Gastroesophageal sphincter (tissue), 4 donors: ENCODE data around the gene RPTOR. TPM values are rescaled to one million over a fixed set of nuclear protein-coding genes. Genes with fewer than 3 reads are reported as not detected.

Experiments
- ATAC-seq: fragments of 150-250 bp; one replicate; pipeline ENCODE4 v1.9.1; 2016; ENCODE audit warnings: mild to moderate bottlenecking, moderate library complexity
- H3K27ac ChIP-seq, 4 donors: fragments of 200-600 bp; sonication (generic) in 3 of 4; 1 replicate in 3 of 4; 2 replicates in 1 of 4; pipeline ENCODE4 v1.5.1; 2016 to 2019
- H3K27me3 ChIP-seq: fragments of 200-600 bp; sonication (generic); one replicate; pipeline ENCODE4 v1.5.1; 2019
- H3K36me3 ChIP-seq, 2 donors: fragments of 200-600 bp; sonication (generic); one replicate each; pipeline ENCODE4 v1.5.1; 2019; ENCODE audit warnings: control low read depth in 1 of 2
- H3K4me1 ChIP-seq, 3 donors: fragments of 200-600 bp; sonication (generic); 1 replicate in 2 of 3; 2 replicates in 1 of 3; pipeline ENCODE4 v1.5.1; 2016 to 2019; ENCODE audit warnings: control low read depth in 2 of 3
- H3K4me3 ChIP-seq, 2 donors: fragments of 200-600 bp; sonication (generic); one replicate each; pipeline ENCODE4 v1.5.1; 2019; ENCODE audit warnings: mild to moderate bottlenecking in 1 of 2, moderate library complexity in 1 of 2
- H3K9me3 ChIP-seq, 3 donors: fragments of 200-600 bp; sonication (generic); one replicate each; pipeline ENCODE4 v1.5.1; 2017 to 2019; ENCODE audit warnings: control low read depth in 2 of 3
- EP300 ChIP-seq: sonication (generic); formaldehyde crosslinking; IDR thresholded peaks from one replicate; pipeline ENCODE4 v1.6.1; 2017; ENCODE audit warnings: antibody characterized with exemption, mild to moderate bottlenecking
- POLR2A ChIP-seq, 2 donors: fragments of 450-650 bp; IDR thresholded peaks; one replicate each; pipeline ENCODE4 v1.6.1; 2017; ENCODE audit warnings: antibody characterized with exemption in 2 of 2, mild to moderate bottlenecking in 2 of 2, moderate library complexity in 1 of 2
- POLR2AphosphoS5 ChIP-seq: sonication (generic); formaldehyde crosslinking; IDR thresholded peaks from one replicate; pipeline ENCODE4 v1.6.1; 2017; ENCODE audit warnings: antibody characterized with exemption
- WGBS, 2 donors: methylation state at CpG; one replicate each; pipeline ENCODE4 v1.1.5; 2018; ENCODE audit warnings: low coverage in 1 of 2; 5-methylcytosine and 5-hydroxymethylcytosine counted together
- total RNA-seq, 4 donors: library from RNA; depleted of rRNA; stranded (reverse); fragments of >200 nt; gene quantifications; one replicate each; pipeline ENCODE4 v1.1.0, GENCODE V29; 2016
- TF ChIP-seq, protein P1 (sequence below), 4 experiments: fragments of 200-600 bp in 2 of 4; fragments of 450-650 bp in 2 of 4; sonication (generic) in 1 of 4; IDR thresholded peaks; one replicate each; pipeline ENCODE4 v1.5.1; 2017 to 2019; ENCODE audit warnings: antibody characterized with exemption in 4 of 4, mild to moderate bottlenecking in 2 of 4, moderate library complexity in 2 of 4

Gene RPTOR
- total RNA-seq, 4 donors from 2014 or later: 25.7 to 56.8 (median 39.7) TPM

- peaks cover 0 to 53% of the 10 kb centered on the region in 2 donors for H3K36me3 ChIP-seq
- no peak for ATAC-seq
- WGBS, 2 donors: 89 to 90% methylated on average over 10 to 13 of the region's 20 CpGs
Observed at GRCh38 chr17:80822700-80823410, 278.2 kb downstream of the RPTOR start.

DNA sequence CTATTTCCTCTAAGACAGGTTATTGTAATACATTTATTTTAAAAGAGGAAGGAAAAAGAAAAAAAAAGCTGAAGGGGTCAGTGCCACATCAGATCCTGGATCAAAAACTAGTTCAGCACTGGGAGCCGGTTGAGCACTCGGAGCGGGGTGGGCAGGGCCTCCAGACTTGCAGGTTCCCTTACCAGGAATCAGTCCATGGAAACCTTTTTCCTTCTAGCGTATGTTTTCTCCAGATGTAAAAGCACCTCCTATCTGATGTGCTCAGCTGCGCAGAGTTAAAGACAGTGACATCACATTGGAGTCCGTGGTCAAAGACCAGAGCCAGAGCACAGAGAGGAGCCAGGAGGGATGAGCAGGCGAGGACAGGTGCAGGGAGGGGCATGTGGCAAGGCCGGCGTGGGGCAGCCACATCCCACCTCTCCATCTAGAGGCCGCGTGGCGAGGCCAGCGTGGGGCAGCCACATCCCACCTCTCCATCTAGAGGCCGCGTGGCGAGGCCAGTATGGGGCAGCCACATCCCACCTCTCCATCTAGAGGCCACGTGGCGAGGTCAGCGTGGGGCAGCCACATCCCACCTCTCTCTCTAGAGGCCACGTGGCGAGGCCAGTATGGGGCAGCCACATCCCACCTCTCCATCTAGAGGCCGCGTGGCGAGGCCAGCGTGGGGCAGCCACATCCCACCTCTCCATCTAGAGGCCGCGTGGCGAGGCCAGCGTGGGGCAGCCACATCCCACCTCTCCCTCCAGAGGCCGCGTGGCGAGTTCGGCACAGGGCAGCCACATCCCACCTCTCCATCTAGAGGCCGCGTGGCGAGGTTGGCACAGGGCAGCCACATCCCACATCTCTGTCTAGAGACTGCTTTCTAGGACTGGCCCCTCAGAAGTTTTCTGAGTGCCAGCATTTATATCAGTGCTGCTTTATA lies 280.2 kb downstream of the RPTOR start:
- no peaks in the 10 kb centered on the region for H3K9me3 ChIP-seq
- peaks cover 0 to 58% of the 10 kb centered on the region in 2 donors for H3K36me3 ChIP-seq
- H3K27me3 ChIP-seq: no peaks in the 10 kb centered on the region
- H3K27ac ChIP-seq: no peak overlapping the region
- TF ChIP-seq POLR2AphosphoS5: no peak
- TF ChIP-seq POLR2A (IDR thresholded peaks at IDR 0.05): no peak
- TF ChIP-seq EP300: no peak
- TF ChIP-seq, protein P1, sequence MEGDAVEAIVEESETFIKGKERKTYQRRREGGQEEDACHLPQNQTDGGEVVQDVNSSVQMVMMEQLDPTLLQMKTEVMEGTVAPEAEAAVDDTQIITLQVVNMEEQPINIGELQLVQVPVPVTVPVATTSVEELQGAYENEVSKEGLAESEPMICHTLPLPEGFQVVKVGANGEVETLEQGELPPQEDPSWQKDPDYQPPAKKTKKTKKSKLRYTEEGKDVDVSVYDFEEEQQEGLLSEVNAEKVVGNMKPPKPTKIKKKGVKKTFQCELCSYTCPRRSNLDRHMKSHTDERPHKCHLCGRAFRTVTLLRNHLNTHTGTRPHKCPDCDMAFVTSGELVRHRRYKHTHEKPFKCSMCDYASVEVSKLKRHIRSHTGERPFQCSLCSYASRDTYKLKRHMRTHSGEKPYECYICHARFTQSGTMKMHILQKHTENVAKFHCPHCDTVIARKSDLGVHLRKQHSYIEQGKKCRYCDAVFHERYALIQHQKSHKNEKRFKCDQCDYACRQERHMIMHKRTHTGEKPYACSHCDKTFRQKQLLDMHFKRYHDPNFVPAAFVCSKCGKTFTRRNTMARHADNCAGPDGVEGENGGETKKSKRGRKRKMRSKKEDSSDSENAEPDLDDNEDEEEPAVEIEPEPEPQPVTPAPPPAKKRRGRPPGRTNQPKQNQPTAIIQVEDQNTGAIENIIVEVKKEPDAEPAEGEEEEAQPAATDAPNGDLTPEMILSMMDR (IDR thresholded peaks at IDR 0.05): no peak
- peaks cover 0 to 7% (median 3%) of the 10 kb centered on the region in 3 donors for H3K4me1 ChIP-seq
- WGBS, 2 donors: 71 to 88% methylated on average over 1 to 21 of the region's 36 CpGs
- ATAC-seq: no peak
- H3K4me3 ChIP-seq: no peak overlapping the region

More at GRCh38 chr17:80822700-80823410, 278.2 kb downstream of the RPTOR start:
- Histone ChIP-seq H3K27ac (no peak overlapping the region), H3K9me3 (no peaks in the 10 kb centered on the region), H3K4me3 (no peak overlapping the region), H3K4me1 (peaks cover 0 to 7% (median 3%) of the 10 kb centered on the region in 3 donors), H3K27me3 (no peaks in the 10 kb centered on the region)
- no peak for TF ChIP-seq POLR2A (IDR thresholded peaks at IDR 0.05)
- no peak for TF ChIP-seq EP300
- TF ChIP-seq POLR2AphosphoS5: no peak
- TF ChIP-seq, protein P1 (IDR thresholded peaks at IDR 0.05): no peak

DNA sequence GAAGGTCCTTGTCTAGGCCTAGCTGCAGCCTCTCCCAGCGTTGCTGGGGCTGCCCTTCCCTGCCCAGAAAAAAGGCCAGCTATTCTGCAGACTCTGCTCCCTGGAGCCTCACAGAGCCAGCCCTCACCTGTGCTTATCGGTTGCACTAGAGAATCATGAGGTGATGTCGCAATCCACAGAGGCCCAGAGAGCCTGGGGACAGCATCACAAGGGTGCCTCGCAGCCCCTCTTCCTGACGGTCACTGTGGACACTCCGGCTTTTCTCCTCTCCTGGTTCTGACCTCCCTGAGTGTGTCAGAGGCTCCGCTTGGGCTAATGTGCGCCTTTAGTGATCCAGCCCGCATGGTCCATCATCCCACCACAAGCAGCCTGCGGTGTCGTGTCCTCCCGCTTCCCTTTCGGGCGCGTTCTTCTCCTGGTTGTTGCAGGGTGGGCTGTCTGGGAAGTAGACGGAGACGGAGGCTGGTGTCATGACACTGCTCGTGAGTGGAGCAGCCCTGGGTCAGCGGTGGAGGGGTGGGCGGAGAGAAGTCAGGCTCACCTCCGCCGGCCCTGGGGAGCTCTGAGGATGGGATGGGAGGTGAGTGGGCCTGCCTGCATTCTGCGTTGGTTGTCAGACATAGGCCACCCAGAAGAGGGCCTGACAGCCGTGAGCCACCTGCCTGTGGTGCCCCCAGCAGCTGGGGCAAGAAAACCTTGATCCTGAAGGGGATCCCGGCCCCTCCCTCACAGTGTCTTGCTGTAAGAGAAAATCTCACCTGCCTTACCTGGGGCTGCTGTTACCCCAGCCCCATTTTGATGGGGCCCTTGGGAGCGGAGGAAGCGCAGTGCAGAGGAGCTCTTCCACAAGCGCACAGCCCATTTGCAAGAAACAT lies 281.1 kb downstream of the RPTOR start:
- peaks cover 0 to 7% (median 3%) of the 10 kb centered on the region in 3 donors for H3K4me1 ChIP-seq
- H3K36me3 ChIP-seq: peaks cover 0 to 58% of the 10 kb centered on the region in 2 donors
- H3K27me3 ChIP-seq: no peaks in the 10 kb centered on the region
- TF ChIP-seq POLR2AphosphoS5: no peak
- no peak for TF ChIP-seq POLR2A (IDR thresholded peaks at IDR 0.05)
- TF ChIP-seq EP300: no peak
- TF ChIP-seq, protein P1 (IDR thresholded peaks at IDR 0.05): no peak
- ATAC-seq: no peak
- H3K27ac ChIP-seq: no peak overlapping the region
- WGBS, 2 donors: 80% methylated on average over 3 of the region's 28 CpGs; no CpG with 5 or more reads in 1 of the 2 donors
- no peak overlapping the region for H3K4me3 ChIP-seq
- H3K9me3 ChIP-seq: no peaks in the 10 kb centered on the region

GRCh38 chr17:80826346-80826954 lies 281.8 kb downstream of the RPTOR start:
- ATAC-seq: no peak
- Histone ChIP-seq H3K27me3 (no peaks in the 10 kb centered on the region), H3K27ac (peak overlapping the region in 3 of 4 donors; percentile 41 to 68 (median 58)), H3K36me3 (peaks cover 0 to 58% of the 10 kb centered on the region in 2 donors), H3K9me3 (no peaks in the 10 kb centered on the region), H3K4me3 (no peak overlapping the region), H3K4me1 (peaks cover 0 to 7% (median 3%) of the 10 kb centered on the region in 3 donors)
- TF ChIP-seq POLR2A (IDR thresholded peaks at IDR 0.05) (no peak), POLR2AphosphoS5 (no peak), EP300 (no peak)
- TF ChIP-seq, protein P1 (IDR thresholded peaks at IDR 0.05): no peak
- WGBS, 2 donors: 74 to 100% methylated on average over 2 to 6 of the region's 23 CpGs
